HK-2 (cell line): ENCODE measurements around the gene EXOSC7.
"Not testable (repeated sequence)": the region's sequence is repeated elsewhere in the genome, so short reads cannot be mapped to it uniquely, and the experiment has no call there.

ENCODE experiments used
- DNase-seq: peaks from one replicate; pipeline ENCODE4 v3.0.0-alpha.2; 2018; ENCODE audit not compliant: unreplicated experiment

Gene EXOSC7

GRCh38 chr3:44976002-44976815 lies at the start of gene EXOSC7, which contains the start of gene ZDHHC3:
Gene EXOSC7, plus strand, starts transcription at chr3:44976244. Its CDS starts 34 bp downstream, at chr3:44976278.
Gene ZDHHC3, minus strand, starts transcription at chr3:44976174. Its CDS starts 16,738 bp downstream, at chr3:44959436.
- DNase-seq, result peak; percentile 81

GRCh38 chr3:44926921-44927320 lies 49.1 kb upstream of the EXOSC7 start:
- no peak for DNase-seq

GRCh38 chr3:44927371-44927770 lies 48.7 kb upstream of the EXOSC7 start:
- no peak for DNase-seq

GRCh38 chr3:44929782-44930181 lies 46.3 kb upstream of the EXOSC7 start:
- no peak for DNase-seq

GRCh38 chr3:44930911-44931310 lies 45.1 kb upstream of the EXOSC7 start:
- no peak for DNase-seq

GRCh38 chr3:44931791-44932190 lies 44.3 kb upstream of the EXOSC7 start:
- DNase-seq, result no peak

GRCh38 chr3:44932271-44932670 lies 43.8 kb upstream of the EXOSC7 start:
- no peak for DNase-seq

GRCh38 chr3:44932986-44933944 lies 42.8 kb upstream of the EXOSC7 start:
- no peak for DNase-seq

- DNase-seq, result no peak
Observed at GRCh38 chr3:44939581-44940036, 36.4 kb upstream of the EXOSC7 start.

GRCh38 chr3:44942202-44942921 lies 33.7 kb upstream of the EXOSC7 start:
- no peak for DNase-seq

GRCh38 chr3:44948239-44948638 lies 27.8 kb upstream of the EXOSC7 start:
- DNase-seq, result no peak

GRCh38 chr3:44949770-44950169 lies 26.3 kb upstream of the EXOSC7 start:
- DNase-seq, result not testable (repeated sequence)

- DNase-seq, result no peak
Observed at GRCh38 chr3:44950275-44950734, 25.7 kb upstream of the EXOSC7 start.

- DNase-seq, result no peak
Observed at GRCh38 chr3:44952689-44953088, 23.4 kb upstream of the EXOSC7 start.

- DNase-seq, result no peak
Observed at GRCh38 chr3:44954304-44954703, 21.7 kb upstream of the EXOSC7 start.

- DNase-seq, result no peak
Observed at GRCh38 chr3:44954962-44955361, 21.1 kb upstream of the EXOSC7 start.

GRCh38 chr3:44955917-44956316 lies 20.1 kb upstream of the EXOSC7 start:
- no peak for DNase-seq

- DNase-seq, result no peak
Observed at GRCh38 chr3:44957986-44958385, 18.1 kb upstream of the EXOSC7 start.

GRCh38 chr3:44958386-44958785 lies 17.7 kb upstream of the EXOSC7 start:
- no peak for DNase-seq

GRCh38 chr3:44960387-44961026 lies 15.5 kb upstream of the EXOSC7 start:
- DNase-seq, result no peak

GRCh38 chr3:44961888-44962287 lies 14.2 kb upstream of the EXOSC7 start:
- DNase-seq, result no peak
